CD4-positive, alpha-beta memory T cell (primary cell): ENCODE data around the gene ITGB2. TPM values are rescaled to one million over a fixed set of nuclear protein-coding genes. Genes with fewer than 3 reads are reported as not detected.

ENCODE experiments used
- CTCF ChIA-PET: fragments of 350-600 bp; sonication (Branson Sonifier 250); formaldehyde crosslinking; loops from one replicate; lab custom pipeline; 2021; ENCODE audit warnings: inconsistent platforms; ENCODE audit not compliant: partially characterized antibody; lab: Charles Lee
- POLR2A ChIA-PET: fragments of 350-600 bp; sonication (Branson Sonifier 250); formaldehyde crosslinking; loops from one replicate; lab custom pipeline; 2021; ENCODE audit not compliant: partially characterized antibody; lab: Charles Lee
- DNase-seq, 5 donors: peaks; one replicate each; pipeline versions ENCODE4 v3.0.0 to v3.0.0-alpha.2; 2020 to 2022; ENCODE audit warnings: mixed read lengths in 1 of 5
- H3K27ac ChIP-seq: one replicate; pipeline ENCODE4 v1.7.0; 2013; ENCODE audit warnings: low read depth, low read length
- H3K27me3 ChIP-seq: 2 replicates; pipeline ENCODE4 v1.7.0; 2013; ENCODE audit warnings: mild to moderate bottlenecking, low read length, moderate library complexity; ENCODE audit not compliant: insufficient read depth
- H3K36me3 ChIP-seq: 2 replicates; pipeline ENCODE4 v1.7.0; 2013; ENCODE audit warnings: mild to moderate bottlenecking, low read length, moderate library complexity; ENCODE audit not compliant: insufficient read depth
- H3K4me1 ChIP-seq: 2 replicates; pipeline ENCODE4 v1.7.0; 2013; ENCODE audit warnings: mild to moderate bottlenecking, low read length, moderate library complexity; ENCODE audit not compliant: insufficient read depth
- H3K4me3 ChIP-seq, 2 donors: one replicate each; pipeline ENCODE4 v1.7.0; 2013; ENCODE audit warnings: low read length in 2 of 2, mild to moderate bottlenecking in 1 of 2
- H3K9me3 ChIP-seq, 2 donors: one replicate each; pipeline ENCODE4 v1.7.0; 2013; ENCODE audit warnings: low read length in 2 of 2, control low read depth in 1 of 2; ENCODE audit not compliant: control insufficient read depth in 1 of 2
- H3K27ac Mint-ChIP-seq, 7 donors: one replicate each; pipeline ENCODE4 v1.8.0; 2020 to 2021; ENCODE audit warnings: mixed read lengths in 7 of 7, mild to moderate bottlenecking in 6 of 7, inconsistent platforms in 3 of 7, moderate library complexity in 3 of 7
- H3K27me3 Mint-ChIP-seq, 2 donors: one replicate each; pipeline ENCODE4 v1.8.0; 2020 to 2021; ENCODE audit warnings: mixed read lengths in 2 of 2
- H3K36me3 Mint-ChIP-seq, 2 donors: one replicate each; pipeline ENCODE4 v1.8.0; 2020 to 2021; ENCODE audit warnings: mixed read lengths in 2 of 2, inconsistent platforms in 1 of 2, mild to moderate bottlenecking in 1 of 2
- H3K4me1 Mint-ChIP-seq, 4 donors: one replicate each; pipeline ENCODE4 v1.8.0; 2020 to 2021; ENCODE audit warnings: mixed read lengths in 4 of 4, mild to moderate bottlenecking in 1 of 4
- H3K4me3 Mint-ChIP-seq, 8 donors: one replicate each; pipeline ENCODE4 v1.8.0; 2020 to 2021; ENCODE audit warnings: mixed read lengths in 8 of 8, mild to moderate bottlenecking in 7 of 8, moderate library complexity in 6 of 8, inconsistent platforms in 3 of 8
- H3K9me3 Mint-ChIP-seq, 8 donors: one replicate each; pipeline ENCODE4 v1.8.0; 2020 to 2021; ENCODE audit warnings: mixed read lengths in 8 of 8, mild to moderate bottlenecking in 5 of 8, inconsistent platforms in 3 of 8, moderate library complexity in 1 of 8
- intact Hi-C: fragments of 100-400 bp; cut with micrococcal nuclease; formaldehyde crosslinking; loops from one replicate; pipeline ENCODE4 v1.15.1; 2023
- polyA plus RNA-seq, 2 donors: library from polyadenylated mRNA; unstranded; fragments of 300-500 nt; fragmentation: Illumina TruSeq; gene quantifications; one replicate each; pipeline ENCODE4 v1.2.3, GENCODE V29; 2021
- total RNA-seq, 2 experiments: library from RNA; stranded (reverse); gene quantifications; one replicate each; pipeline ENCODE4 v1.2.3, GENCODE V29; 2021

Gene ITGB2
- total and polyA plus RNA-seq, 4 experiments from 2014 or later, result 278 to 575 (median 414) TPM

- Histone ChIP-seq H3K4me1 (peaks cover 17% of the 10 kb centered on the region), H3K4me3 (no peak overlapping the region), H3K36me3 (peaks cover 84% of the 10 kb centered on the region), H3K27ac (no peak overlapping the region), H3K27me3 (no peaks in the 10 kb centered on the region), H3K9me3 (no peaks in the 10 kb centered on the region)
- intact Hi-C loops, result no loop called here
- Mint-ChIP-seq H3K27me3 (no peaks in the 10 kb centered on the region), H3K9me3 (no peaks in the 10 kb centered on the region), H3K36me3 (peaks cover 43 to 66% of the 10 kb centered on the region in 2 donors), H3K27ac (no peak overlapping the region), H3K4me1 (peaks cover 11 to 29% (median 18%) of the 10 kb centered on the region in 4 donors), H3K4me3 (no peak overlapping the region)
- DNase-seq, result no peak
- CTCF ChIA-PET, result interaction anchor here (11.7 kb wide), 1 partner anchor 29 kb away, joined by 253 read pairs; no protein-coding TSS in a partner anchor
- POLR2A ChIA-PET, result interaction anchor here (1.2 to 2.5 kb wide), 5 partner anchors 10 to 31 kb away, joined by 4 to 10 read pairs (median 8); no protein-coding TSS in a partner anchor
Observed at GRCh38 chr21:44900559-44901251, 20.0 kb downstream of the ITGB2 start.

GRCh38 chr21:44899768-44900558, 20.7 kb downstream of the ITGB2 start:
- no peak overlapping the region for H3K4me3 ChIP-seq
- Mint-ChIP-seq H3K4me1 (peaks cover 11 to 28% (median 18%) of the 10 kb centered on the region in 4 donors), H3K27ac (no peak overlapping the region), H3K27me3 (no peaks in the 10 kb centered on the region), H3K4me3 (no peak overlapping the region), H3K9me3 (no peaks in the 10 kb centered on the region), H3K36me3 (peaks cover 43 to 65% of the 10 kb centered on the region in 2 donors)
- ChIA-PET CTCF (interaction anchor here (11.7 kb wide), 1 partner anchor 30 kb away, joined by 253 read pairs; no protein-coding TSS in a partner anchor), POLR2A (interaction anchor here (1.5 to 2.5 kb wide), 4 partner anchors 11 to 27 kb away, joined by 3 to 10 read pairs (median 8); no protein-coding TSS in a partner anchor)
- H3K9me3 ChIP-seq, result no peaks in the 10 kb centered on the region
- H3K27ac ChIP-seq, result no peak overlapping the region
- intact Hi-C loops, result no loop called here
- no peak for DNase-seq
- H3K27me3 ChIP-seq, result no peaks in the 10 kb centered on the region
- H3K4me1 ChIP-seq, result peaks cover 12% of the 10 kb centered on the region
- peaks cover 78% of the 10 kb centered on the region for H3K36me3 ChIP-seq

- Histone ChIP-seq H3K27me3 (no peaks in the 10 kb centered on the region), H3K4me1 (peaks cover 9% of the 10 kb centered on the region), H3K27ac (no peak overlapping the region), H3K36me3 (peaks cover 78% of the 10 kb centered on the region), H3K9me3 (no peaks in the 10 kb centered on the region), H3K4me3 (no peak overlapping the region)
- CTCF ChIA-PET, result interaction anchor here (1.0 to 11.7 kb wide), 2 partner anchors 12 to 31 kb away, joined by 3 to 253 read pairs; no protein-coding TSS in a partner anchor
- peaks cover 35 to 63% of the 10 kb centered on the region in 2 donors for H3K36me3 Mint-ChIP-seq
- H3K9me3 Mint-ChIP-seq, result no peaks in the 10 kb centered on the region
- H3K4me3 Mint-ChIP-seq, result no peak overlapping the region
- intact Hi-C loops, result no loop called here
- no peaks in the 10 kb centered on the region for H3K27me3 Mint-ChIP-seq
- H3K27ac Mint-ChIP-seq, result peak overlapping the region in 2 of 7 donors; percentile 57 to 62
- H3K4me1 Mint-ChIP-seq, result peaks cover 4 to 22% (median 12%) of the 10 kb centered on the region in 4 donors
- POLR2A ChIA-PET, result interaction anchor here (1.0 to 13.8 kb wide), 8 partner anchors 8 to 31 kb away, joined by 3 to 267 read pairs (median 8); partner anchors contain the start of gene PTTG1IP
- no peak for DNase-seq
Observed at GRCh38 chr21:44898851-44899767, 21.6 kb downstream of the ITGB2 start.

GRCh38 chr21:44898011-44898488, 22.6 kb downstream of the ITGB2 start:
- no peak overlapping the region for H3K27ac ChIP-seq
- ChIA-PET CTCF (interaction anchor here (1.0 to 11.7 kb wide), 4 partner anchors 13 to 97 kb away, joined by 3 to 253 read pairs (median 4); partner anchors contain the start of gene UBE2G2), POLR2A (interaction anchor here (1.0 to 13.8 kb wide), 12 partner anchors 9 to 32 kb away, joined by 3 to 267 read pairs (median 6); partner anchors contain the start of genes ITGB2 and PTTG1IP)
- no peak overlapping the region for H3K4me3 Mint-ChIP-seq
- no peak for DNase-seq
- peaks cover 10 to 29% (median 18%) of the 10 kb centered on the region in 4 donors for H3K4me1 Mint-ChIP-seq
- H3K27ac Mint-ChIP-seq, result peak overlapping the region in 4 of 7 donors; percentile 16 to 30 (median 28)
- H3K36me3 Mint-ChIP-seq, result peaks cover 29 to 69% of the 10 kb centered on the region in 2 donors
- intact Hi-C loops, result no loop called here
- H3K4me3 ChIP-seq, result no peak overlapping the region
- no peaks in the 10 kb centered on the region for H3K9me3 ChIP-seq
- peaks cover 71% of the 10 kb centered on the region for H3K36me3 ChIP-seq
- H3K27me3 ChIP-seq, result no peaks in the 10 kb centered on the region
- H3K27me3 Mint-ChIP-seq, result no peaks in the 10 kb centered on the region
- H3K4me1 ChIP-seq, result peaks cover 17% of the 10 kb centered on the region
- H3K9me3 Mint-ChIP-seq, result no peaks in the 10 kb centered on the region

GRCh38 chr21:44897326-44898010, 23.2 kb downstream of the ITGB2 start:
- no peak overlapping the region for H3K4me3 Mint-ChIP-seq
- H3K9me3 Mint-ChIP-seq, result no peaks in the 10 kb centered on the region
- POLR2A ChIA-PET, result interaction anchor here (1.3 to 13.8 kb wide), 12 partner anchors 9 to 33 kb away, joined by 3 to 267 read pairs (median 8); partner anchors contain the start of genes ITGB2 and PTTG1IP
- H3K4me1 Mint-ChIP-seq, result peaks cover 12 to 34% (median 20%) of the 10 kb centered on the region in 4 donors
- Histone ChIP-seq H3K27me3 (no peaks in the 10 kb centered on the region), H3K36me3 (peaks cover 65% of the 10 kb centered on the region), H3K4me1 (peaks cover 23% of the 10 kb centered on the region), H3K9me3 (no peaks in the 10 kb centered on the region), H3K4me3 (no peak overlapping the region), H3K27ac (no peak overlapping the region)
- H3K36me3 Mint-ChIP-seq, result peaks cover 23 to 69% of the 10 kb centered on the region in 2 donors
- intact Hi-C loops, result no loop called here
- H3K27me3 Mint-ChIP-seq, result no peaks in the 10 kb centered on the region
- no peak for DNase-seq
- peak overlapping the region in 1 of 7 donors; percentile 30 for H3K27ac Mint-ChIP-seq
- CTCF ChIA-PET, result interaction anchor here (1.3 to 11.7 kb wide), 3 partner anchors 14 to 96 kb away, joined by 3 to 253 read pairs (median 6); partner anchors contain the start of gene UBE2G2
